Left colon (tissue), 2 donors: ENCODE results near the gene TCEAL2. TPM values are rescaled to one million over a fixed set of nuclear protein-coding genes. Genes with fewer than 3 reads are reported as not detected.
"Not testable (repeated sequence)": the region's sequence is repeated elsewhere in the genome, so short reads cannot be mapped to it uniquely, and the experiment has no call there.

Experiments used
- ATAC-seq: fragments of 200-7000 bp; cut with Tn5 transposase; one replicate; pipeline ENCODE4 v1.9.1; 2020; ENCODE audit warnings: mild to moderate bottlenecking, moderate library complexity
- DNase-seq, 2 donors: peaks; one replicate each; pipeline ENCODE4 v3.0.0-alpha.2; 2020
- intact Hi-C, 2 donors: fragments of 100-400 bp; cut with DNase I in 1 of 2; cut with micrococcal nuclease in 1 of 2; formaldehyde crosslinking; loops; one replicate each; pipeline versions ENCODE4 v1.11.2 to v1.14.0; 2022; cut with DNase I, micrococcal nuclease
- long read RNA-seq: library from polyadenylated mRNA; unstranded; transcript quantifications from one replicate; pipeline ENCODE4 v2.0.0, GENCODE V29; 2021
- total RNA-seq, 2 donors: library from RNA; stranded (reverse); fragmentation: NEBNext Ultra II Directional; extraction: Animal tissue kit (Norgen Biotek cat#: 25700); gene quantifications; one replicate each; pipeline ENCODE4 v1.2.1, GENCODE V29; 2021
- donor health status: DM: no; HTN: no; CAD: no.
- donor health status: DM: yes; HTN: yes; CAD: no.

TCEAL2 gene
- 1 to 10 TPM in 1 of 2 donors, not detected in 1; 1.5 TPM for total RNA-seq
- long read RNA-seq: 0 reads

DNA sequence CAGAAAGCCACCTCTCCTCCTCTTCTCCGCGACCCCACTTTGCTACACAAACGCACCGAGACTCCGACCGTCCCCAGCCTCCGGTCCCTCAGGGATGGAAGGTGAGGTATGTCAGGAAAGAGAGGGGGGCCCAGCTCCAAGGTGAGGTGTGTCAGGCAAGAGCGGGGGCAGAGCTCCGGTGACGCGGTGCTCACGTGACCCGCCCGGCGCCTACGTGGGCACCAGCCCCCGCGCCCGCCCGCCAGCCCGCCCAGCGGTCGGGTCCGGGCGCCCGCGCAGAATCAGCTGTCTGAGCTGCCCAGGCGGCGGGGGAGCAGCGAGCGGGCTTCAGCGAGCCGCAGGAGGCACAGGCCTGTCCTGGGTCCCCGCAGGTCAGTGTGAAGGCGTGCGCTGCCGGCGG lies at the start of gene TCEAL2:
TCEAL2 (plus strand) TSS at position 244 of the 400 bp plus-strand sequence. CDS start 1,152 bp downstream, outside the sequence.
- ATAC-seq, DNase-seq, intact Hi-C loops: not testable (repeated sequence)

DNA sequence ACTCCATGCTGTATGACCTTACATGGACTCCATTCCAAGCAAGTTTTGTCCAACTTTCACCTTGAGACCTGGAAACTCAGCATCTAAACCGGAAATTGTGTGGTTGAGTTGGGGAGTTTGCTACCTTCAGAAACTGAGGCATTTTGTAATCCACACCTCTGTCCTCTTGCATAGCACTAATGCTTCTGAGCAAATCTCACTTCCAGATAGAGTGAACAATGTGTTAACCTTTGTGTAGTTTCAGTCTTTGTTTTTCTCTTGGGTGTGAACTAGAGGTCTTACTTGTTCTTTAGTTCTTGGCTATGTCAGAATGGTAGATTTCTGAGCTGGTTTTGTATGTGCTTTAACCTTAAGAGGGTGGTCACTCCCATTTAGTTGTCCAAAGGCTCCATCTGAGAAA lies 48.1 kb upstream of the TCEAL2 start:
- intact Hi-C loops: no loop called here
- DNase-seq: no peak
- ATAC-seq: no peak

DNA sequence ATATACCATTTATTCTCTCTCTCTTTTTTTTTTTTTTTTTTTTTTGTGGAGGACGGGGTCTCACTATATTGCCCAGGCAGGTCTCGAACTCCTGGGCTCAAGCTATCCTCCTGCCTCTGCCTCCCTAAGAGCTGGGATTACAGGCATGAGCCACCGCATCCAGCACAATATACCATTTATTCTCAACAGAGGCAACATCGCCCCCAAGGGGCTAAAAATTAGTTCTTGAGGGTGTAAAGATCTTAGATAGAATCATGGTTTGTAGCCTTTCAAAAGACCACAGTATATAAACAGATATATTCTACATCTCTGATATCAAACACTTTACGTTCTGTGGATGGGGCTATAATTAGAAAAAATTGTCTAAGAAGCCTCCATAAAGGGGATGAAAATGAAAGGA lies 39.8 kb upstream of the TCEAL2 start:
- no peak for DNase-seq
- intact Hi-C loops: no loop called here
- ATAC-seq: no peak

DNA sequence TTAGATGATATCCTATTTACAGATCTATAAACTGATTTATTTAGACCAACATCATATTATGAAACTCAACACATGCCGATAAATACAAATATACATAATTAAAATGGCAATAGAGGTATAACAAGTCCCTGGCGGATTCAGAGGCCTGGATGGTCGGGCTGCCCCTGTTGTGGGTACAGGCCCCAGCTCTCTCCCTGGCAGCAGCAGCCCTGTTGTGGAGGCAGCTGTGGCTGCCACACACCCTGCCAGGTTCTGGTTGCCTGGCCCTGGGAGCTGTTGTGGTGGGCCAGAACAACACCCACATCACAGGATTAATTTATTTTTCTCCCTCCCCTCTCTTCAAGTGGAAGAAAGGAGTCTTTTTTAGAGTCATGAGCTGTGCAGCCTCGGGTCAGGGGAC lies 12.1 kb upstream of the TCEAL2 start:
- no peak for DNase-seq
- ATAC-seq: no peak
- intact Hi-C loops: no loop called here

DNA sequence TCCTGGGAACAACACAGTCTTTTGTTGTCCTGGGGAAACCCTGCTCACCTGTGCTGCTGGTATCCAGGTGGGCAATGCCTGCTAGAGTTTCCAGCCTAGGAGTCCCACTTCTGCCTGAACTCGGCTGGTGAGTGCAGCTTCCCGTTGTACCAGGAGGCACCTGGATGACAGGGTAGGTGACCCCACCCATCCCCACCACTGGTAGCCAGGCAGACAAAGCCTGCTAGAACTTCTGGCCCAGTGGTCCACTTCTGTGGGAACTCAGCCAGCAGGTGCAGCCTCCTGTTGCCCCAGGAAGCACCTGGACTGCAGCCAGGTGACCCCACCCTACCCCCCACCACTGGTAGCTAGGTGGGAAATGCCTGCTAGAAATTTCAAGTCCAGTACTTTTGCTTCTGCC lies 9.7 kb upstream of the TCEAL2 start:
- intact Hi-C loops: no loop called here
- ATAC-seq (no peak), DNase-seq (no peak)

DNA sequence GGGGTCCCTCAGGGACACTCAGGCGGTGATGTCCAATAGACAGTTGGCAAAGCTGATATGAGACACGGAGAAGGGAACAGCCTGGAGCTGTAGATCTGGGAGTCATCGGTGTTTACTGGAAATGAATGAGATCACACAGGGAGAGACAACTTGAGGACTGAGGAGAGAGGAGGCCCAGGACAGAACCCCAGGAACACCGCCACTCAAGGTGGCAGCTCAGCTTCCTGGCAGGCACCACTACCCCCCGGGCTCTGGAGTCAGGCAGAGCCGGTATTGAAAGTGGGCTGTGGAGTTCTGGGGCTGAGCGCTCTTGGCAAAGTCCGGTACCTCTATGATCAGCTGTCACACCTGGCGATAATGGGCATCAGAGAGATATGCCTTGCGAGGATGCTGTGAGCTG lies 465 bp upstream of the TCEAL2 start:
- DNase-seq, ATAC-seq, intact Hi-C loops: not testable (repeated sequence)

DNA sequence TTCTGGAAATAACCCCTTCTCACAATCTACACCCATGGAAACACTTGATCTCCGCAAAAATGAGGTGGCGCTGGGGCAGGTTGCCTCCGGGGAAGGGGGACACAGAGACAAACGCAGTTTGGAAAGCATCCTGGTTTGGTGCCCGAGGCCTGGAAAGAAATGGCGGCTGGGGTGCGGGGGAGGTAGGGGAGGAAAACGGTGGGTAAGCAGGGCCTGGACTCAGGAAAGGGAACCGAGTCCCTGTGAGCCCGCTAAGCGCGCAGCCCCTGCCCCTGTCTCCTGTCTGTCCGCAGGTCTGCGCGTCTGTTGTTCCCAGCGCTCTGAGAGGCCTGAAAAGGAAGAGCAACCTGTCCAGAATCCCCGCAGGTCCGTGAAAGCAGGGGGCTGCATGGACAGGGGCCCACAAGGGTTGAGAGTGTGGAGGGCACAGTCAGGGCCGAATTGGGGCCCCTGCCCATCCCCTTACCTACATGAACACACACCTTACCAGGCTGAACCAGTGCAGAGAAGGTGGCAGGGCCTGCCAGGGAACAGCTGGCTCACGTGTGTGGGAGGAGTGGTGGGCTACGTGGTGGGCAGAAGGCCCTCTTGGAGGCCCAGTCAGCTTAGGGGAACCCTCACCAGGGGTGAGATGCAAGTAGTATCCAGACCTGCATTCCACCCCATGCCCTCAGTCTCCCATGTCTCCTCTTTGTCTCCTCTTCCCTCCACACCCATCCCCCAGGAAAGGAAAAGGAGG lies 770 bp downstream of the TCEAL2 start:
- DNase-seq, intact Hi-C loops, ATAC-seq: not testable (repeated sequence)

DNA sequence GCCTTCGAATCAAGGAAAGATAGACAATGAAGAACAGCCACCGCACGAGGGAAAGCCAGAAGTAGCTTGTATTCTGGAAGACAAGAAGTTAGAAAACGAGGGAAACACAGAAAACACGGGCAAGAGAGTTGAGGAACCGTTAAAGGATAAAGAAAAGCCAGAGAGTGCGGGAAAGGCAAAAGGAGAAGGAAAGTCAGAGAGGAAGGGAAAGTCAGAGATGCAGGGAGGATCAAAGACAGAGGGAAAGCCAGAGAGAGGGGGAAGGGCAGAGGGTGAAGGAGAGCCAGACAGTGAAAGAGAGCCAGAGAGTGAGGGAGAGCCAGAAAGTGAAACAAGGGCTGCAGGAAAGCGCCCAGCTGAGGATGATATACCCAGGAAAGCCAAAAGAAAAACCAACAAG lies 1.4 kb downstream of the TCEAL2 start:
- intact Hi-C loops: no loop called here
- ATAC-seq: no peak
- DNase-seq: no peak

DNA sequence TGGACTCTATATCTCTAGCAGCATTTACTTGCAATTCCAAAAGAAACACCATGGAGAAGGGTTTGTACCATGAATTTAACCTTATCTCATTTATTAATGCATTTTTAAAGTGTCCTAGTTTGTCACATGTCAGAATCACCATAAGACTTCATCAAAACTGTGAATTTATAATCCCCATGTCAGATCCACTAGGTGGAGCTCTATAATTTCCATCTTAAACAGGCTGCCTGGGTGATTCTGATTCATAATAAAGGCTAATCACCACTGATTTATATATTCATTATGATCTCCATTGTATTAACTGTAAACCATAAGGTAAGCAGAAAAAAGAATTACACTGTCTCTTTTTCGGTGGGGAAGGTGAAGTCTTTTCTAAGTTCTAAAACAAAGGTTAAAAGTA lies 4.0 kb downstream of the TCEAL2 start:
- DNase-seq: no peak
- intact Hi-C loops: no loop called here
- no peak for ATAC-seq

DNA sequence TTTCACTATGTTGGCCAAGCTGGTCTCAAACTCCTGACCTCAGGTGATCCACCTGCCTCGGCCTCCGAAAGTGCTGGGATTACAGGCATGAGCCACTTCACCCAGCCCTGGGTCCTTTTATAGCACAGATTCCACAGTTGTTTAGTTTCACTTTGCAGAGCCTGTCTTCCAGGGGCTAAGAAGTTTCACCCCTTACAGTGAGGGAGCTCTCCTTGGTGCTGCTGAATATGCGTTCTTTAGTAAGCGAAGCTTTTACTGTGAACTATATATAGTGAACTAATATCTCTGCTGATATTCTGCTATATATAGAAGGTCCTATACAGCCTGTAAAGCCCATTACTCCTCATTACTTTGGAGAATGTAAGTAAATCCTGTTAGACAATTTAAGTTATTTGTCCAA lies 12.6 kb downstream of the TCEAL2 start:
- no peak for ATAC-seq
- intact Hi-C loops: no loop called here

DNA sequence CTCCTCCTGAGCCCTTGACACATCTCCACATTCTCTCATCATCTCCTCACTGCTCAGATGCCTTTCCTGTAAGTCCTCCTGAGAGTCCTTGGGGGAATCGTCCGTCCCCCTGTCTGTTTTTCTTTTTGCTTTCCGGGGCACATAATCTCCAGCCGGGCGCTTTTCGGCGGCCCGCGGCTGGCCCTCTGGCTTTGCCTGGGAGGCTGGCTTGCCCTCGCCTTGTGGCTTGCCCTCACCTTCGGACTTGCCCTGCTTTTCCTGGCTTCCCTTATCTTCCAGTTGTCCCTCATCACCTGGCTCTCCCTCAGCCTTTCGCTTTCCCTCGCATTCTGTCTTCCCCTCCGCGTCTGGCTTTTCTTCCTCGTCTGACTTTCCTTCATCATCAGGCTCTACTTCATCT lies 15.4 kb downstream of the TCEAL2 start:
- DNase-seq, intact Hi-C loops, ATAC-seq: not testable (repeated sequence)

More for the DNA sequence above, 12.6 kb downstream of the TCEAL2 start:
- DNase-seq: no peak

DNA sequence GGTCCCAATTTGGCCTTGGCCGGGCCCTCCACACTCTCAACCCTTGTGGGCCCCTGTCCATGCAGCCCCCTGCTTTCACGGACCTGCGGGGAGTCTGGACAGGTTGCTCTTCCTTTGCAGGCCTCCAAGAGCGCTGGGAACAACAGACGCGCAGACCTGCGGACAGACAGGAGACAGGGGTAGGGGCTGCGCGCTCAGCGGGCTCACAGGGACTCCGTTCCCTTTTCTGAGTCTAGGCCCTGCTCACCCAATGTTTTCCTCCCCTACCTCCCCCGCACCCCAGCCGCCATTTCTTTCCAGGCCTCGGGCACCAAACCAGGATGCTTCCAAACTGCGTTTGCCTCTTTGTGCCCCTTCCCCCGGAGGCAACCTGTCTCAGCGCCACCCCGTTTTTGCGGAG lies 16.2 kb downstream of the TCEAL2 start:
- DNase-seq, ATAC-seq, intact Hi-C loops: not testable (repeated sequence)

DNA sequence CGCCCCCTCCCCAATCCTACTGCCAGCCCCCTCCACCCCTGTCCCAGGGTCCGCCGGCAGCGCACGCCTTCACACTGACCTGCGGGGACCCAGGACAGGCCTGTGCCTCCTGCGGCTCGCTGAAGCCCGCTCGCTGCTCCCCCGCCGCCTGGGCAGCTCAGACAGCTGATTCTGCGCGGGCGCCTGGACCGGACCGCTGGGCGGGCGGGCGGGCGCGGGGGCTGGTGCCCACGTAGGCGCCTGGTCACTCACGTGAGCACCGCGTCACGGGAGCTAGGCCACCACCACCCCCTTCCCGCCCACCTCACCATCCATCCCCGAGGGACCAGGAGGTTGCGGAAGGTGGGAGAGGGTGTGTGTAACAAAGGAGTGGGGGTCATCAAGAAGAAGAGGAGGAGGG lies 16.8 kb downstream of the TCEAL2 start, which contains the start of gene TCEAL6:
TCEAL6 (minus strand) TSS at position 208 of the 400 bp plus-strand sequence.
- DNase-seq, intact Hi-C loops, ATAC-seq: not testable (repeated sequence)

DNA sequence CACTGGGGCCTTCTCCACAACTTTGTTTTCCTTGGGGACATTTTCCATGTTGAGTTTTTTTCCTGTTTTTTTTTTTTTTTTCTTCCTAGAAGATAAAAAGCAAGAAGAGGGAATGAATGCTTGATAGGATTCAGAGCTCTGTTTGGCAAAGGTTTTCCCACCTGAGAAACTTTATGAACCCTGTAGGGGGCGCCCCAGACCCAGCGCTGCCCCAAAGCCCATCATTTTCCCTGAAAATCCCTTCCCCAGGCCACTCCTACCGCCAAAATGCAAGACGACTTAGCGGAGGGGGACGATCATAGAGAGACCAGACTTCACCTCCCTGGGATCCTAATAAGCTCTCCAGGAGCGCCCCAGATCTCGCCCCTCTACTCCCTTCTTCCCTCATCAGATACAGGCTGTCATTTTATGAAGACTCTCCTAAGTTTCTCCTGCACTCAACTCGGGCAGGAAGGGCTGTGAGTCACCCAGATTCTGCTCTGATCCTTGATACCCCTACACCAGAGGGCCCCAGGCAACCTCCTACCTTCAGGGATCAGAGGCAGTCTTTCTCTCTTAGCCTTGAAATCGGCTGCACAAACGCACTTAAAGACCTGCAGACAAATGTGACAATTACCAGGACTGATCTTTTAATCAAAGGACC lies 28.9 kb downstream of the TCEAL2 start:
- ATAC-seq: no peak
- intact Hi-C loops: no loop called here
- peak in 1 of 2 donors; percentile 6 for DNase-seq

DNA sequence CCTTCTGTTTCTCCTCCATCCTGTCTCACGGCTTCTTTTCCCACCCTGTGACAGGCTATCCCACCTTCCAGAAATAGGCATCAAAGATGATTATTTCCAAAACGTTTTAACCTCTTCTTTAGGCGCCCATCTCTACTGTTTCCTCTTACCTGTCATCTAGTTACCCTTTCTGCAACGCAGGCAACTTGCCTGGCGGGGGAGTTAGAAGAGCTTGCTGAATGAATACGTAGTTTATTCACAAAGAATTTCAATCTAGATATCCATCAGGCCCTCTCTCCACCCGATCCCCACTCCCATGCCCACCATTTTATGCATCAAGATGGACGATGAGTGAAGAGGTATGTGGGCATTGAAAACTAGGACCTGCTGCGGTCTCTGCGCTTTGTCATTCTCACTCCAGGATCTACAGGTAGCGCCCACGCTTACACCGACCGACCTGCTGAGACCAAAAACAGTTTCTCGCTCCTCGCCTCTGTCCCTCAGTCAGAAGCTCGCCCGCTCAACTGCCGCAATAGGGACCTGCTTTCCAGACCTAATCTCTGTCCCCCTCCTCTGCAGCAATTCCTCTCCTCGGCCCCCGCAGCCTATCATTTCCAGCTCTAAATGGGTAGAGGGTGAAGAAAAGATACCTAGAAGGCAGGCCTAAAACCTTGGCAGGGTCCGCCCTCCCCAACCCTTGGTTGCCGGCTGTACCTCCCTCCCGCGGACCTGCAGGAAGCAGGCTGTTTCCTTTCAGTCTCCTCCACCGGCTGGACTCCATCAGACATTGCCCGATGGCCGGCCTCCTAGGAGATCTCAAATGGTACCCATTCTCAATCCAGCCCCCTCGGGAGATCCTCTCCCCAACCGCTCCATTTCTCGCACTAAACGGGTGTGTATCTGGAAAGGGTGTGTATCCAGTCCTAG lies 29.7 kb downstream of the TCEAL2 start:
- intact Hi-C loops: no loop called here
- ATAC-seq: peak; percentile 45
- peak in 1 of 2 donors; percentile 12 for DNase-seq

DNA sequence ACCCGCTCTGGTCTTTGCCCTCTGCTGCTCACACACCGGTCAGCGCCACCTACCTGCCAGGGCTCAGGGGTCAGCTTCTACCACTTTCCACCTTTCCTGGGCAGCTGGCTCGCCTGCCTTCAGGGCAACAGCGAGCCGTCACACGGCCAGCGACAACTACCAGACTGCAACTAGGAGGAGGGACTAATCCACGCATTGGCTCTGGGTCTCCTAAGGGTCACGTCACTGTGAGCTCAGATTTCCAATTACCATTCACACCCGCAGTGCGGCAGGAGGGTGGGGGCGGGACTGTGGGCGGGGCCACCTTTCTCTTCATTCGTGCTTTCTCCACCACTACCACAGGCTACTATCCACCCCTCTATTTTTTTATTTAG lies 30.3 kb downstream of the TCEAL2 start, which contains the start of gene BEX5:
BEX5 (minus strand) TSS at position 172 of the 374 bp plus-strand sequence. CDS start 1,712 bp downstream, outside the sequence.
- ATAC-seq (peak; percentile 100), DNase-seq (peak; percentile 47 to 72)
- intact Hi-C loops: no loop called here
